NCI-H128 (cell line): ENCODE measurements around the gene METTL24.

Experiments used
- DNase-seq: peaks from one replicate; lab custom pipeline; 2025; ENCODE audit not compliant: unreplicated experiment; lab: John Stamatoyannopoulos, UW

Gene METTL24

GRCh38 chr6:110357664-110358552 is at the start of gene METTL24:
Gene METTL24, minus strand, starts transcription at chr6:110358349. Its CDS starts 77 bp downstream, at chr6:110358272.
- no peak for DNase-seq

- no peak for DNase-seq
Observed at GRCh38 chr6:110404607-110405006, 46.5 kb upstream of the METTL24 start.

- DNase-seq, result no peak
Observed at GRCh38 chr6:110401585-110402176, 43.5 kb upstream of the METTL24 start.

- DNase-seq, result no peak
Observed at GRCh38 chr6:110400208-110400607, 42.1 kb upstream of the METTL24 start.

- no peak for DNase-seq
Observed at GRCh38 chr6:110399219-110400071, 41.3 kb upstream of the METTL24 start.

GRCh38 chr6:110398778-110399177 is 40.6 kb upstream of the METTL24 start:
- DNase-seq, result no peak

GRCh38 chr6:110395221-110395620 is 37.1 kb upstream of the METTL24 start:
- no peak for DNase-seq

GRCh38 chr6:110394409-110394808 is 36.3 kb upstream of the METTL24 start:
- no peak for DNase-seq

- DNase-seq, result no peak
Observed at GRCh38 chr6:110392727-110393126, 34.6 kb upstream of the METTL24 start.

- no peak for DNase-seq
Observed at GRCh38 chr6:110390404-110390803, 32.3 kb upstream of the METTL24 start.

GRCh38 chr6:110389689-110390382 is 31.7 kb upstream of the METTL24 start:
- DNase-seq, result no peak

- no peak for DNase-seq
Observed at GRCh38 chr6:110387986-110388385, 29.8 kb upstream of the METTL24 start.

GRCh38 chr6:110385458-110385863 is 27.3 kb upstream of the METTL24 start:
- no peak for DNase-seq

GRCh38 chr6:110378552-110378951 is 20.4 kb upstream of the METTL24 start:
- no peak for DNase-seq

GRCh38 chr6:110369066-110369465 is 10.9 kb upstream of the METTL24 start:
- DNase-seq, result no peak

GRCh38 chr6:110368284-110368683 is 10.1 kb upstream of the METTL24 start:
- DNase-seq, result no peak

GRCh38 chr6:110367825-110368224 is 9.7 kb upstream of the METTL24 start:
- no peak for DNase-seq

- no peak for DNase-seq
Observed at GRCh38 chr6:110366975-110367374, 8.8 kb upstream of the METTL24 start.

- DNase-seq, result no peak
Observed at GRCh38 chr6:110366256-110366655, 8.1 kb upstream of the METTL24 start.

- no peak for DNase-seq
Observed at GRCh38 chr6:110364364-110365105, 6.4 kb upstream of the METTL24 start.
